HUDEP-2 (cell line): ENCODE results near the gene C10orf105.

ENCODE experiments used
- DNase-seq, 76 experiments: peaks; one replicate each; lab custom pipeline; 2025; ENCODE audit not compliant: unreplicated experiment in 76 of 76; lab: John Stamatoyannopoulos, UW

C10orf105 gene

DNA sequence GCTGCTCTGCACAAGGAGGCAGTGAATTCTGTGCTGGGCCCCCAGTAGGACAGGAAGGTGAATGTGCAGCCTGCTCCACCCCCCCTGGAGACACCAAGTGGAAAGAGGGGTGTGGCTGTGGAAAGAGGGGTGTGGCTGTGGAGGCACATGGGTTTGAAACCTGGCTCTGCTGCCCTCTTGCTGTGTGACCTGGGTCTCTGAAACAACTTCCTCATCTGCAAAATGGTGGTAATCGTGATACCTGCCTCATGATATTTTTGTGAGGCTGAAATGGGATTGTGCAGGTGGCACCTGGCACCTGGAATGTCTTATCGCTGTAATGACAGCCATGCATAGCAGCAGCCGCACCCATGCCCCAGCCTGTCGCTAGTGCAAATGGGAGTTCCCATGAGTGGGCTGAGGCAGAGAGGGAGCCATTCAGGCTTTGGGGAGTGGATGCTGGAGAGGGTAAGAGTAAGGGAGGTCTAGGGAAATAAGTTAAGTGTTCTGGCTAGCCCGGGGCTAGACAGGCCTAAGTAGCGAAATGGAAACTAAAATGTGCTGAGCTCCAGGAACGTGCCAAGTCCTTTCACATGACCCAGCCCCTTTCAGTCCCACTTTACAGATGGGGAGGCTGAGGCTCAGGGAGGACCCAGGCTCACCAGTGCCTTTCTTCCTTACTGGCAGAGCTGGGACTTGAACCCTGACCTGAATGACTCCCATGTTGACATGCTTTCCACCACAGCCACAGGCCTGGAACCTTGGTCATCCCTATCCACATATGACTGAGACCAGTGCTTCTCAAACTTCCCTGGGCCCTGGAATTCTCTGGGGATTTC, 35.0 kb downstream of the C10orf105 start:
- DNase-seq, result peak in 7 of 76 experiments; percentile 3 to 30 (median 18)

GRCh38 chr10:71683301-71683700, 36.3 kb downstream of the C10orf105 start:
- no peak for DNase-seq

- DNase-seq, result no peak
Measured at GRCh38 chr10:71681977-71682376, 37.6 kb downstream of the C10orf105 start.

DNA sequence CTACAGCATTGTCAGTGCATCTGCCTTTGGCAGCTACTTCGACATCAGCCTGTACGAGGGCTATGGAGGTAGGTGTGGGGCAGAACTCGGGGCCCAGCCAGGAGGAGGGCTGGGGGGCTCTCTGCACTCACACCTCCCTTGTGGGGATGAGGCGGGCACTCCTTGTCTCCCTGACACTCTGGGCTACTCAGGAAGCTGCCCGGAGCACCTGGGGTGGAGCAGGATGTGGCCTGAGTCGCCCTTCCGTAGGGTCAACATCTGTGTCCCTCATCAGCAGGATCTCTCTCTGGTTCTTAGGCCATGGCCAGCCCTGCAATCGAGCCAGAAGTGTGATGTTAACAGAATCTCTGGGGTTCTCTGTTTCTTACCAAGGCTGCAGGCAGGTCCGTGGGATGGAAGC, 40.2 kb downstream of the C10orf105 start:
- no peak for DNase-seq

- no peak for DNase-seq
Measured at GRCh38 chr10:71678057-71678805, 41.3 kb downstream of the C10orf105 start.

DNA sequence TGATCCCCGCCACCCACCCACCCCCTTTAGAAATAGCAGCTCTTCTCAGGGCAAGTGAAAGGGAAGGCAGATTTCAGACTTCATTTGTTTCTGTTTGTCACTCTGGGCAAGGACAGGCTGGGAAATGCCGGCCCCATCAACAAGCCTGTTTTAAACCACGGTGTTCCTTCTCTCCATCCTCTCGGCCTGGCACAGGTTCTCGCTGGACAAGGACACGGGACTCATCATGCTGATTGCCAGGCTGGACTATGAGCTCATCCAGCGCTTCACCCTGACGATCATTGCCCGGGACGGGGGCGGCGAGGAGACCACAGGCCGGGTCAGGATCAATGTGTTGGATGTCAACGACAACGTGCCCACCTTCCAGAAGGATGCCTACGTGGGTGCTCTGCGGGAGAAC, 42.3 kb downstream of the C10orf105 start:
- no peak for DNase-seq

DNA sequence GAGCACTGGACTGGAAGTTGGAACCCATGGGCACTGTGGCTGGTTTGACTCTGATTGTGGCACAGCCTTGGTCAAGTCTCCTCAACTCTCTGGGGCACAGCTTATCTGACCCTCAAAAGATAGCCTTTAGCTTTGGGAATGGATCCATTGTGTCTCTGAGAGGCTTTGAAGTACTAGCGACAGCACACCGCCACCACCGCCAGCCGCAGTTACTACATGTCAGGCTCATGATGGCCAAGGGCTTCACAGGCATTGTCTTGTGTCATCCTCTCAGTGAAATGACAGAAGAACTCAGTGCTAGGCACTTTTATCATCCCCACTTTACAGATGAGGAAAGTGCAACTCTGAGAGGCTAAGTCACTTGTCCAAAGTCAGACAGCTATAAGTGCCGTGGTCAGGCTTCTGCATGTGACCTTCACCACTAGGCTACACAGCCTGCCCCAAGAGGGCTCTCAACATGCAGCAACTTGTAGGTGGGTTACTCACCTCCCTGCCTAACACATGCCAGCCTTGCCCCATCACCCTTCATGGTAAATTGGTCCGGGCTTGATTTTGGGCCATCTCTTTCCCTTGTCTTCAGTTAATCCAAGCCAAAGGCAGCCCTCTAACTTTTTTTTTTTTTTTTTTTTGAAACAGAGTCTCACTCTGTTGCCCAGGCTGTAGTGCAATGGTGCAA, 44.1 kb downstream of the C10orf105 start:
- no peak for DNase-seq

GRCh38 chr10:71671994-71672946, 47.3 kb downstream of the C10orf105 start:
- DNase-seq, result no peak

DNA sequence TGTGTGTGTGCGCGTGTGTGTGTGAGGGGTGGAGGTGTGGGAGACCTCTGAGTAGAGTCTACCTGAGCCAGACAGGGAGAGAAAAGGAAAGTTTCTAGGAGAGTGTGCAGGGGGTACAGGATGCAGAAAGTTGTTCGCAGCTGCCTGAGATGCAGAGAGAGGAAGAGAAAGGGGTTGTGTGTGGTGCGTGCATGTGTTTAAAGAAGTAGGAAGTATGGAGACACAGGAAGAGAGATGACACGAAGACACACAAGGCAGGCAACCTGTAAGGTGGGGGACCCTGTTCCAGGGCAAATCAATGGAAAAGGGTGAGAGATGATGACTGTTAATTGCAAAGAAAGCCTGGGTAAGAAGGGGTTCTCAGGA, 52.2 kb downstream of the C10orf105 start:
- no peak for DNase-seq

- DNase-seq, result no peak
Measured at GRCh38 chr10:71666639-71667386, 52.8 kb downstream of the C10orf105 start.

GRCh38 chr10:71665456-71665855, 54.1 kb downstream of the C10orf105 start:
- no peak for DNase-seq

- no peak for DNase-seq
Measured at GRCh38 chr10:71664585-71664984, 55.0 kb downstream of the C10orf105 start.

GRCh38 chr10:71663311-71663710, 56.3 kb downstream of the C10orf105 start:
- no peak for DNase-seq

DNA sequence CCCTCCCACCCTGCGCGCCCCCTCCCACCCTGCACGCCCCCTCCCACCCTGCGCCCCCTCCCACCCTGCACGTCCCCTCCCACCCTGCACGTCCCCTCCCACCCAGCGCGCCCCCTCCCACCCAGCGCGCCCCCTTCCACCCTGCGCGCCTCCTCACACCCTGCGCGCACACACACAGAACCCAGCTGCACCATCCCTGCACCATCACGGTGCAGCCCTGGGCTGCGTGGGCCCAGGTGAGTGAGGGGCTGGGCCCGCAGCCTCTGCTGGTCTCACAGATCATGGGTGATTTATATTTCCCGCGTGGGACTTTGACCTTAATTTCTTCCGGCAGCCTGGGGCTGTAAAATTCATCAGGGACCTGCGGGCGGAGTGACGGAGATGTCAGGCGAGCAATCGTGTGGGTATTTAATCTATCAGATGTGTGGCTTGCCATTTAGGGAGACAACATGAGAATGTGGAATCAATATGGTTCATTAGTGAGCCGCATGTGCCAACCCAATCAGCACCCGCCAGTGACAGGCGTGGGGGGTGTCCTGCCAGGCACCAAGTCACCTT, 57.7 kb downstream of the C10orf105 start:
- no peak for DNase-seq
